ENCODE results near the gene ASGR1. TPM values are rescaled to one million over a fixed set of nuclear protein-coding genes. Genes with fewer than 3 reads are reported as not detected.

Gene ASGR1
- total RNA-seq, result 0.64 TPM in 1 of 2 replicates, not detected in the other

GRCh38 chr17:7179317-7180254 lies at the start of gene ASGR1:
ASGR1 (minus strand) TSS chr17:7179370; CDS start chr17:7178563, 807 bp downstream.

GRCh38 chr17:7219812-7220592 lies 40.8 kb upstream of the ASGR1 start, which contains the start of the genes ACADVL and DLG4:
ACADVL (plus strand) TSS chr17:7219938; CDS start chr17:7219985, 47 bp downstream.
DLG4 (minus strand) TSS chr17:7219836.

Other genes with a start within 250 kb of the ASGR1 start
- 0.24 TPM in 1 of 2 replicates, not detected in the other for gene ALOX12, start 183.3 kb downstream of the ASGR1 start, total RNA-seq
- 10.7 and 14.7 TPM in 2 replicates for gene RNASEK, start 166.7 kb downstream of the ASGR1 start, total RNA-seq
- gene BCL6B, start 156.3 kb downstream of the ASGR1 start, total RNA-seq, result under 0.01 TPM in 2 replicates
- gene SLC16A13, start 143.4 kb downstream of the ASGR1 start, total RNA-seq, result 0.48 and 0.85 TPM in 2 replicates
- gene SLC16A11, start 135.3 kb downstream of the ASGR1 start, total RNA-seq, result 0.24 and 0.43 TPM in 2 replicates
- gene CLEC10A, start 99.1 kb downstream of the ASGR1 start, total RNA-seq, result not detected in 2 replicates
- not detected in 2 replicates for gene ASGR2, start 64.5 kb downstream of the ASGR1 start, total RNA-seq
- gene DLG4, start 40.5 kb upstream of the ASGR1 start, total RNA-seq, result 1.9 and 6.0 TPM in 2 replicates
- gene ACADVL, start 40.6 kb upstream of the ASGR1 start, total RNA-seq, result 252 and 304 TPM in 2 replicates
- gene DVL2, start 55.1 kb upstream of the ASGR1 start, total RNA-seq, result 45.5 and 66.3 TPM in 2 replicates
- gene PHF23, start 60.1 kb upstream of the ASGR1 start, total RNA-seq, result 24.9 and 36.4 TPM in 2 replicates
- gene GABARAP, start 63.1 kb upstream of the ASGR1 start, total RNA-seq, result 109 and 134 TPM in 2 replicates
- gene CTDNEP1, start 72.4 kb upstream of the ASGR1 start, total RNA-seq, result 20.5 and 25.4 TPM in 2 replicates
- gene ELP5, start 72.8 kb upstream of the ASGR1 start, total RNA-seq, result 14.5 TPM in 2 replicates
- gene CLDN7, start 83.1 kb upstream of the ASGR1 start, total RNA-seq, result 223 and 297 TPM in 2 replicates
- gene SLC2A4, start 102.3 kb upstream of the ASGR1 start, total RNA-seq, result 0.24 TPM in 1 of 2 replicates, not detected in the other
- 0.43 and 0.96 TPM in 2 replicates for gene YBX2, start 115.3 kb upstream of the ASGR1 start, total RNA-seq
- 273 and 472 TPM in 2 replicates for gene EIF5A, start 128.3 kb upstream of the ASGR1 start, total RNA-seq
- 32.2 and 33.7 TPM in 2 replicates for gene GPS2, start 136.0 kb upstream of the ASGR1 start, total RNA-seq
- 14.5 and 17.6 TPM in 2 replicates for gene NEURL4, start 150.0 kb upstream of the ASGR1 start, total RNA-seq
- gene ACAP1, start 157.2 kb upstream of the ASGR1 start, total RNA-seq, result 0.21 and 1.9 TPM in 2 replicates
- gene KCTD11, start 172.8 kb upstream of the ASGR1 start, total RNA-seq, result 28.1 and 54.0 TPM in 2 replicates
- gene TMEM95, start 175.8 kb upstream of the ASGR1 start, total RNA-seq, result not detected in 2 replicates
- gene TNK1, start 201.7 kb upstream of the ASGR1 start, total RNA-seq, result 9.9 and 11.9 TPM in 2 replicates
- gene PLSCR3, start 215.2 kb upstream of the ASGR1 start, total RNA-seq, result 15.8 and 35.2 TPM in 2 replicates
- gene TMEM256, start 224.7 kb upstream of the ASGR1 start, total RNA-seq, result 125 and 144 TPM in 2 replicates
- 1.9 TPM in 2 replicates for gene NLGN2, start 228.5 kb upstream of the ASGR1 start, total RNA-seq
- not detected in 2 replicates for gene SPEM1, start 241.0 kb upstream of the ASGR1 start, total RNA-seq
- gene SPEM2, start 246.2 kb upstream of the ASGR1 start, total RNA-seq, result not detected in 2 replicates
- not detected in 2 replicates for gene SPEM3, start 249.5 kb upstream of the ASGR1 start, total RNA-seq